Parathyroid adenoma (tissue), 2 donors: ENCODE results near the gene FRAT2.
A peak's percentile ranks its signal among the peaks of the same experiment; 100 is the strongest.

Source experiments
- H2AFZ ChIP-seq: fragments of 300-600 bp; sonication (generic); one replicate; pipeline ENCODE4 v1.7.0; 2017; ENCODE audit warnings: antibody characterized with exemption, mild to moderate bottlenecking
- H3K27ac ChIP-seq: fragments of 300-600 bp; sonication (generic); one replicate; pipeline ENCODE4 v1.7.0; 2017
- H3K27me3 ChIP-seq: fragments of 300-600 bp; sonication (generic); one replicate; pipeline ENCODE4 v1.7.0; 2017; ENCODE audit warnings: low read length; ENCODE audit not compliant: control insufficient read depth, insufficient read depth
- H3K36me3 ChIP-seq: fragments of 300-600 bp; sonication (generic); one replicate; pipeline ENCODE4 v1.7.0; 2017; ENCODE audit warnings: low read length; ENCODE audit not compliant: control insufficient read depth, insufficient read depth
- H3K4me1 ChIP-seq: fragments of 300-600 bp; sonication (generic); one replicate; pipeline ENCODE4 v1.7.0; 2017; ENCODE audit warnings: control low read depth
- H3K4me2 ChIP-seq: fragments of 300-600 bp; sonication (generic); one replicate; pipeline ENCODE4 v1.7.0; 2017; ENCODE audit warnings: low read length
- H3K4me3 ChIP-seq: fragments of 300-600 bp; sonication (generic); one replicate; pipeline ENCODE4 v1.7.0; 2017; ENCODE audit warnings: low read depth, low read length
- H3K79me2 ChIP-seq: fragments of 300-600 bp; sonication (generic); one replicate; pipeline ENCODE4 v1.7.0; 2017; ENCODE audit warnings: control low read depth
- H3K9ac ChIP-seq: fragments of 300-600 bp; sonication (generic); one replicate; pipeline ENCODE4 v1.7.0; 2017; ENCODE audit warnings: mild to moderate bottlenecking
- H3K9me3 ChIP-seq: fragments of 300-600 bp; sonication (generic); one replicate; pipeline ENCODE4 v1.7.0; 2017; ENCODE audit warnings: low read length; ENCODE audit not compliant: control insufficient read depth
- CTCF ChIP-seq: fragments of 300-600 bp; sonication (generic); IDR thresholded peaks from one replicate; pipeline ENCODE4 v1.7.0; 2017; ENCODE audit warnings: antibody characterized with exemption, mild to moderate bottlenecking
- donor health status: primary hyperparathyroidism.

Gene FRAT2

DNA sequence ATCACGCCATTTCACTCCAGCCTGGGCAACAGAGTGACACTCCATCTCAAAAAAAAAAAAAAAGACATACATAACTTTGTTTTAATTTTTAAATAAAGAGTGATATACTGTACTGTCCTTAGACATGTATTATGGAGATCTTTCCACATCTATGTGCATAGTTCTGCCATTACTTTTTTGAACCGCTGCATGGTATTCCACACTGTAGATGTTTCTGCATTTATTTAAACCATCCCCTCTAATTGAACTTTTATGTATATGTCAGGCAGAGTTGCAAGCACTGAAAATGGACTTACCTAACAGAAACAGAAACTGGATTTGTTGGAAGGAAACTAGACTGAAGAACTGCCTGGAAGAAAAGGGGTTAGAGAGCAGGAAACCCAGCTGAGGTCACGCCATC lies 33.5 kb downstream of the FRAT2 start:
- H3K79me2 ChIP-seq: no peaks in the 10 kb centered on the region
- TF ChIP-seq CTCF: no peak
- no peak overlapping the region for H3K4me3 ChIP-seq
- H3K27me3 ChIP-seq: no peaks in the 10 kb centered on the region
- H3K9me3 ChIP-seq: no peaks in the 10 kb centered on the region
- no peak overlapping the region for H3K27ac ChIP-seq
- no peak overlapping the region for H3K9ac ChIP-seq
- no peak overlapping the region for H3K4me2 ChIP-seq
- no peaks in the 10 kb centered on the region for H3K4me1 ChIP-seq
- no peak overlapping the region for H2AFZ ChIP-seq
- no peaks in the 10 kb centered on the region for H3K36me3 ChIP-seq

GRCh38 chr10:97298223-97298571 lies 36.3 kb downstream of the FRAT2 start:
- no peak for TF ChIP-seq CTCF
- no peaks in the 10 kb centered on the region for H3K27me3 ChIP-seq
- H3K4me1 ChIP-seq: no peaks in the 10 kb centered on the region
- H3K27ac ChIP-seq: no peak overlapping the region
- no peaks in the 10 kb centered on the region for H3K79me2 ChIP-seq
- no peaks in the 10 kb centered on the region for H3K36me3 ChIP-seq
- no peak overlapping the region for H3K9ac ChIP-seq
- H2AFZ ChIP-seq: no peak overlapping the region
- no peak overlapping the region for H3K4me2 ChIP-seq
- H3K4me3 ChIP-seq: no peak overlapping the region
- no peaks in the 10 kb centered on the region for H3K9me3 ChIP-seq

- Histone ChIP-seq H3K4me3 (no peak overlapping the region), H3K4me1 (no peaks in the 10 kb centered on the region), H3K36me3 (no peaks in the 10 kb centered on the region), H3K27ac (no peak overlapping the region), H3K9ac (no peak overlapping the region), H3K9me3 (no peaks in the 10 kb centered on the region), H3K79me2 (no peaks in the 10 kb centered on the region), H3K27me3 (no peaks in the 10 kb centered on the region), H3K4me2 (no peak overlapping the region), H2AFZ (no peak overlapping the region)
- TF ChIP-seq CTCF: no peak
Observed at GRCh38 chr10:97297556-97298222, 36.8 kb downstream of the FRAT2 start.

DNA sequence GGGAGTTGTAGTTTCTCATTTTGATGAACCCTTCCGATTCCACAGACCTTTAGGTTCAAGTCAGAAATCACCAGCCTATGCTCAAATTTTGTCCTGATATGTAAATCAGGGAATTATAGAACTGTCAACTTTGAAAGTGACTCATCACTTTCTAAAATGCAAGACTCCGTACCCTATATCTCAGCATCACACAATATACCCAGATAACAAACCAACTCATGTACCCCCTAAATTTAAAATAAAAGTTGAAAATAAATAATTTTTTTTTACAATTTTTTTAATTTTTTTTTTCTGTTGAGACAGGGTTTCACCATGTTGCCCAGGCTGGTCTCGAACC lies 41.7 kb downstream of the FRAT2 start:
- H3K9me3 ChIP-seq: no peaks in the 10 kb centered on the region
- H3K4me2 ChIP-seq: peak overlapping the region; percentile 47
- no peak overlapping the region for H3K9ac ChIP-seq
- H3K27me3 ChIP-seq: no peaks in the 10 kb centered on the region
- peak overlapping the region; percentile 86 for H3K4me3 ChIP-seq
- no peak for TF ChIP-seq CTCF
- H2AFZ ChIP-seq: no peak overlapping the region
- H3K79me2 ChIP-seq: no peaks in the 10 kb centered on the region
- H3K27ac ChIP-seq: no peak overlapping the region
- H3K4me1 ChIP-seq: peaks cover 6% of the 10 kb centered on the region
- H3K36me3 ChIP-seq: no peaks in the 10 kb centered on the region

DNA sequence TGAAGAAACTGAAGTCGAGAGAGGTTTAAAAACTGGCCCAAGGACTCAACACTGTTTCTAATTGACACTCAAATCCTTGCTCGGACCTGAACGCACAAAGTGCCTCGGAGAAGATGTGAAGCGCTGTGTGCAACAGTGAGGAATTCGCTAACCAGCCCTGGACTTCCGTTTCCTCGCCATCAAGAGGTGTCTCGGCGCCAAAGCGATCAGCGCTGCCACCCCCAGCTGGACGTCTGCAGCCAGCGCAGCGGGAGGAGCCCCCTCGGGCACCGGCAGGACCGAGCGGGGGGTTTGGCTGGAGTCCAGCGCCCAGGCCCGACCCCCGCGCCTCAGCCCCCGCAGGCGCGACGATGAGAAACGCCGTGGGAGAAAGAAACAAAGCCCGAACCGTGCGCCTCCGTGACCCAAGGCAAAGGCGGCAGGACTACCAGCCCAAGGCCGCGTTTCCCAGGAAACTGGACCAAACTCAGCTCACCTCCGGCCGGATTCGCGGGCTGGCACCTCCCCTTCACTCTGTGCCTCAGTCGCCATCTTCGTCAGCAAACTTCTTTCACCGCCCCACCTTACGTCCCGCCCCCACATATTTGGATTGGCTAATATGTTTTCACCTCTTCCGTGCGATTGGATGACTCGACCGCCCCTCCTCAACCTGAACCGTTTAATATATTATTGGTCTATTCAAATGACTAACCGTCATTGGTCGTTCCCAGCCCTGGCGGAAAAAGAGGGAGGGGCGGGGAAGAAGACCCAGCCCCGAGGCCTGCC lies 42.2 kb downstream of the FRAT2 start, which contains the start of gene ARHGAP19:
TSS of gene ARHGAP19 (minus strand) at position 541 of the 765 bp plus-strand sequence. CDS start at position 531, 10 bp downstream.
- Histone ChIP-seq H3K79me2 (no peaks in the 10 kb centered on the region), H3K9ac (peak within 1 kb of the TSS; percentile 56), H2AFZ (peak within 1 kb of the TSS; percentile 91), H3K36me3 (no peaks in the 10 kb centered on the region), H3K4me1 (peaks cover 6% of the 10 kb centered on the region), H3K27ac (peak within 1 kb of the TSS; percentile 95), H3K4me3 (peak within 1 kb of the TSS; percentile 86), H3K9me3 (no peaks in the 10 kb centered on the region), H3K4me2 (peak within 1 kb of the TSS; percentile 80), H3K27me3 (no peaks in the 10 kb centered on the region)
- TF ChIP-seq CTCF: peak; percentile 46
